ENCODE data around the gene DCN.
A peak's percentile ranks its signal among the peaks of the same experiment; 100 is the strongest.

Gene DCN

DNA sequence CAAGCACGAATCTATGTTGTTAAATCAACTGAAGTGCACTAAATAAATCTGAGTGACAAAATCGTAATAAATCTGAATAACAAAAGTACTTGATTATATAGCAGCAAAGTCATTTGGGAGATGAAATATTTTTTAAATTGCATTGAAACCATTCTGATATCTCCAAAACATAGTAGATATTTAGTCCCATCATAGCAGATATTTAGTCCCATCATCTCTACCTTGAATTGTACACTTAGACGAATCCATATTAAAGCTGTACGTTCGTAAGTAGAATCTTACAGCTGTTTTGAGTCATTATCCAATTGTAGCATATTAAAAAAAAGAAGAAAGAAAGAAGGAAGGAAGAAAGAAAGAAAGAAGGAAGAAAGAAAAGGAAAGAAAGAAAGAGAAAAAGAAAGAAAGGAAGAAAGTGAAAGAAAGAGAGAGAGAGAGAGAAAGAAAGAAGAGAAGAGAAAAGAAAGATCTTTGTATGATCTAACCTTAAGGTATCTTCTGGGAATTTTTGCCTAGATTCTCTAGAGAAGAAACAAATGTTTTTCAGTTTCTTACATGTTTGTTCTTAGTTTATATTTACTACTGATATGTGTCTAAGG is 2.6 kb downstream of the DCN start:
- TF ChIP-seq, protein P1, sequence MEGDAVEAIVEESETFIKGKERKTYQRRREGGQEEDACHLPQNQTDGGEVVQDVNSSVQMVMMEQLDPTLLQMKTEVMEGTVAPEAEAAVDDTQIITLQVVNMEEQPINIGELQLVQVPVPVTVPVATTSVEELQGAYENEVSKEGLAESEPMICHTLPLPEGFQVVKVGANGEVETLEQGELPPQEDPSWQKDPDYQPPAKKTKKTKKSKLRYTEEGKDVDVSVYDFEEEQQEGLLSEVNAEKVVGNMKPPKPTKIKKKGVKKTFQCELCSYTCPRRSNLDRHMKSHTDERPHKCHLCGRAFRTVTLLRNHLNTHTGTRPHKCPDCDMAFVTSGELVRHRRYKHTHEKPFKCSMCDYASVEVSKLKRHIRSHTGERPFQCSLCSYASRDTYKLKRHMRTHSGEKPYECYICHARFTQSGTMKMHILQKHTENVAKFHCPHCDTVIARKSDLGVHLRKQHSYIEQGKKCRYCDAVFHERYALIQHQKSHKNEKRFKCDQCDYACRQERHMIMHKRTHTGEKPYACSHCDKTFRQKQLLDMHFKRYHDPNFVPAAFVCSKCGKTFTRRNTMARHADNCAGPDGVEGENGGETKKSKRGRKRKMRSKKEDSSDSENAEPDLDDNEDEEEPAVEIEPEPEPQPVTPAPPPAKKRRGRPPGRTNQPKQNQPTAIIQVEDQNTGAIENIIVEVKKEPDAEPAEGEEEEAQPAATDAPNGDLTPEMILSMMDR (IDR thresholded peaks at IDR 0.05; ENCODE audit: low read length, missing control alignments): no peak
- no peak for DNase-seq (ENCODE audit: low read depth)
- H3K4me3 ChIP-seq (replicated peaks; ENCODE audit: low read depth, low read length): peak overlapping the region; percentile 72

DNA sequence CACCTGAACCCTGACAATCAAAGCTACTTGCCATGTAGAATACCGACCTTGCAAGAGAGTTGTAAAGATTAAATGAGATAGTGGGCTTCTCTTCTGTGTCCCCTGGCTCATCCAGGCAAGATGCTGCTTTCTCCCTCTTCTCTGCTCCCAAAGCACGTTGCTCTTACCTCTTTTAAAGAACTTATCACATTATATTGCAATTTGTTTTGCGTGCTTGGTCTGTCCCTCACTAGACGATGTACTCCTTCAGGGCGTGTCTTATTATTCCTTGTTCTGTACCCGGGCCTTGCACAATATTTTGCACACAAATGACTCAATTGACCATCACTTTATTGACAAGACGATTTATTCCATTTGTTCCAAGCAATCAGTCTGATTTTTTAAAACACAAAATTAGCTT is 3.3 kb downstream of the DCN start:
- peak; percentile 73 for DNase-seq (ENCODE audit: low read depth)
- H3K4me3 ChIP-seq (replicated peaks; ENCODE audit: low read depth, low read length): peak overlapping the region; percentile 72
- TF ChIP-seq, protein P1 (IDR thresholded peaks at IDR 0.05; ENCODE audit: low read length, missing control alignments): no peak

DNA sequence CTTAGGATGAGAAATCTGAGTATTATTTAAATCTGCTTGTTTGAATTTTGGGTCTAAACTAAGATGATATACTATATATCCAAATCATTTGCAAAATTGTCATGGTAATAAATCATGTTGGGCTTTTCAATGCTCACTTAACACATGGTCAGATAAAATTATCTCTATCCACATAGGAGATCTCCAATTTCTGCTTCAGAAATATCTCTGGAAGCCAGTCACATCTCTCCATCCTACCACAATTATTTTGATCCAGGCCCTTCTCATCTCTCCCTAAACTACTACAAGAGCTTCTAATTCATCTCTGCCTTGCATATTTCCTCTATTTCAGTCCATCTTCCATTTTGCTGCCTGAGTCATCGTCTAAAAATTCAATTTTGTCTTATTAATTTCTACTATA is 3.8 kb downstream of the DCN start:
- TF ChIP-seq, protein P1 (IDR thresholded peaks at IDR 0.05; ENCODE audit: low read length, missing control alignments): no peak
- DNase-seq (ENCODE audit: low read depth): no peak
- H3K4me3 ChIP-seq (replicated peaks; ENCODE audit: low read depth, low read length): peak overlapping the region; percentile 72

DNA sequence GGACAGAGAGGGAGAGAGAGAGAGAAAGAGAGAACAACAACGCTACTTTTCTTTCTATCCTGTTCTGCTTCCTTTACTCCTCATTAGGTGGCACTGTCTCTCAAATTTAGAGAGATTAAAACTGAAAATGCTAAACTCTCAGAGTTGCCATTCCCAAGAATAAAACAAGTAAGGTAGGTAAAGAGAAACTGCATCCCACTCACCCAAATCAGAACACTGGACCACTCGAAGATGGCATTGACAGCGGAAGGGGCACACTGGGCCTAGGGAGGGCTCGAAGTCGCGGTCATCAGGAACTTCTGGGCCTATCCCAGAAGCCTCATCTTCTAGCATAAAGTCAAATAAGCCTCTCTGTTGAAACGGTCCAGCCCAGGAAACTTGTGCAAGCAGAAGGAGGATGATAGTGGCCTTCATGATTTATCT is 4.5 kb downstream of the DCN start:
- peak; percentile 70 for DNase-seq (ENCODE audit: low read depth)
- peak overlapping the region; percentile 72 for H3K4me3 ChIP-seq (replicated peaks; ENCODE audit: low read depth, low read length)
- TF ChIP-seq, protein P1 (IDR thresholded peaks at IDR 0.05; ENCODE audit: low read length, missing control alignments): peak; percentile 69

DNA sequence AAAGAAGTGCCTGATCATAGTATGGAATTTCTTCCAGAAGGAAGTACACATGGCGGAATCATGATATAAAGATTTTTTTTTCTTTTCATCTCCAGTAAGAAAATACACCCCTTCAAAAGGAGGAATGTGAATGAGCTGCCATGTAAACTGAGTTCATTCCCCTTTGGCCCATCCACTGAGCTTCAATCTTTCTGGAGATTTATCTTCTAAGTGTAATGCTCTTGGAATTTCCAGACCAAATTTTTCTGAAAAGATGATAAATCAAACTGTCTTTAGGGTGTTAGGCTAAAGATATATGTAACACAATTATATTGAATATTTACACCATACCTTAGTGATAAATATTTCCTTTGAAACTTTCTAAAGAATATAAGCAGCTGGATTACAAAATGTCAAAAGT is 5.2 kb downstream of the DCN start:
- peak overlapping the region; percentile 72 for H3K4me3 ChIP-seq (replicated peaks; ENCODE audit: low read depth, low read length)
- TF ChIP-seq, protein P1 (IDR thresholded peaks at IDR 0.05; ENCODE audit: low read length, missing control alignments): no peak
- DNase-seq (ENCODE audit: low read depth): no peak

DNA sequence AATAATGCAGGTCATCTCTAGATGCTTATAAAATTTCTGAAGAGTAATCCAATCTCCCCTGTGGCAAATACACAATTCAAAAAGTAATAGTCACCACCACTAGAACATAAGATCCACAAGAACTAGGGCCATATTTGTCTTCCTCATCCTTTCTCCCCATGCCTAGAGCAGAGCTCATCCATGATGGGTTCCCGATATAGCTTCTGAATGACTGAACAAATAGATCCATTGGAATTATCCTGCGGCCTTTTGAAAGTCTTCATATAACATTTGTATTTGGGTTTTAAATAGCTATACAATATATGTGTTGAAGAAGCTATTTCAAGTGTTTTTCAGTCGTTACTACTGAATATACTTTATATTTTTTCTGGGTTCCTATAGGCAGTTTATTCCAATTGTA is 5.7 kb downstream of the DCN start:
- DNase-seq (ENCODE audit: low read depth): no peak
- TF ChIP-seq, protein P1 (IDR thresholded peaks at IDR 0.05; ENCODE audit: low read length, missing control alignments): no peak
- H3K4me3 ChIP-seq (replicated peaks; ENCODE audit: low read depth, low read length): peak overlapping the region; percentile 72

DNA sequence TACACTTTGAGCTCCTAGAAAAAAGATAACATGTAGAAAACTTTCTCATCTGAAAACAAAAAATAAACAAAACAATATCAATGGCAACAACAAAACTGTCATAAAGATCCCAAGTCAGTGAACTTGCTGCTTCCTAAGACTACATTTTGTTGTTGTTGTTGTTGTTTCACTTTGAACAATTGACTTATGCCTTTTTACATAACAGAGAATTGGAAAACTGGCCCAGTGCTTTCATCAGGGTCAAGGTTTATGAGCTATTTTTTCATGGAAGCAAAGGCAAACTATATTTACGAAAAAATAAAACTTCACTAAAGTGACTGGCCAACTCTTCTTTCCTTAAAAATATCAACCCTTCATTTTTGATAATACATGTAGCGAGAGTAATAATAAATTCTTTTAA is 6.3 kb downstream of the DCN start:
- H3K4me3 ChIP-seq (replicated peaks; ENCODE audit: low read depth, low read length): peak overlapping the region; percentile 72
- TF ChIP-seq, protein P1 (IDR thresholded peaks at IDR 0.05; ENCODE audit: low read length, missing control alignments): no peak

More for the DNA sequence above, 6.3 kb downstream of the DCN start:
- no peak for DNase-seq (ENCODE audit: low read depth)
